ENCODE results near the gene GFAP.

GRCh38 chr17:44854192-44854591 is 61.1 kb downstream of the GFAP start:
- TF ChIP-seq POLR2A (IDR thresholded peaks at IDR 0.05) (no peak), CTCF (IDR thresholded peaks at IDR 0.05) (no peak)
